Measurements from ENCODE around the gene ENTPD7.

The ENTPD7 gene

DNA sequence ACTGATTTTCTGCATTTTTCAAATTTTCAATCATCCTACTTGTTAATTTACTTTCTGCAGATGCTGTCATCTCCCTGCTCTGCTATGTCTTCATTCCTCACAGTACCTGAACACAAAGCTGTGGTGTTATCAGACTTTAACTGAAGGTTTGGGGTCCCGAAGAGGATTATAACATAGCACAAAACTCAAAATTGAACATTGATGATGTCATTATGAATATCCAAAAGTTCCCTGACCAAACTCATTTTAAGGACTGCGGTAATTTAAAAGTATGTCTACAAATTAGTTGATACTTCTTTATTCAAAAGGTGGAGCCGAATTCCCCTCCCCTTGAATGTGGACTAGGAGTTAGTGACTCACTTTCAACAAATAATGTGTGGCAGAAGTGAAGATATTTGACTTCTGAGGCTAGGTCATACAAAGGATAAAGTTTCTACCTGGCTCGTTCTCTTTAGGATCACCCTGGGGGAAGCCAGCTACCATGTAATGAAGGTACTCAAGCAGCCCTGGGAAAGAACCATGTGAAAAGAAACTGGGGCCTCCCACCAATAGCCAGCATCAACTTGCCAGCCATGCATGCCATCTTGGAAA, 6.4 kb upstream of the ENTPD7 start:
- no peak for DNase-seq

DNA sequence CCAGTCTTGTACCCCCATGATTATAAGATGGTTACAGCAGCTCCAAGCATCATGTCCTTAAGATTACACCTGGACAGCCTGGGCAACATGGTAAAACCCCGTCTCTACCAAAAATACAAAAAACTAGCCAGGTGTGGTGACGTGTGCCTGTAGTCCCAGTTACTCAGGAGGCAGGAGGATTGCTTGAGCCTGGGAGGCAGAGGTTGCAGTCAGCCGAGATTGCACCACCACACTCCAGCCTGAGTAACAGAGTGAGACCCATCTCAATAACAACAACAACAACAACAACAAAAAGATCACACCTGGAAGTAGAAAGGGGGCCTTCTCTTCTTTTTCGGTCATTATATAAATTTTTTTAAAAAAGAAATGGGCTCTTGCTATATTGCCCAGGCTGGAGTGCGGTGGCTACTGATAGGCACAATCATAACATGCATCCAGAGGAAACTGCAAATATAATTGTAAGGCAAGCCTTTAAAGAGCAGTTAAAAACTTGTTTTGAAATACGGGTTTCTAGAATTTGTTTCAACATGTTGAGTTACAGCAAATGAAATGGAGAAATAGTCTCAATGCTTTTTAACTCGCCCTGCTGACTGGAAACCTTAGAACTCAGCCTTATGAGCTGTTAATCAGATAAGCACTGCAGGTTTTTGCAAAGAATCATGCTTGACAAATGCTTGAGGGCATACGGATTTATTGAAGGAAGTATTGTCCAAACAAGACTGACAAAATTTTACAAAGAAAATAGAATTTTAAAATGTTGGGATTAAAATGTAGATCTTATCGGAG, 4.7 kb upstream of the ENTPD7 start:
- DNase-seq = no peak

DNA sequence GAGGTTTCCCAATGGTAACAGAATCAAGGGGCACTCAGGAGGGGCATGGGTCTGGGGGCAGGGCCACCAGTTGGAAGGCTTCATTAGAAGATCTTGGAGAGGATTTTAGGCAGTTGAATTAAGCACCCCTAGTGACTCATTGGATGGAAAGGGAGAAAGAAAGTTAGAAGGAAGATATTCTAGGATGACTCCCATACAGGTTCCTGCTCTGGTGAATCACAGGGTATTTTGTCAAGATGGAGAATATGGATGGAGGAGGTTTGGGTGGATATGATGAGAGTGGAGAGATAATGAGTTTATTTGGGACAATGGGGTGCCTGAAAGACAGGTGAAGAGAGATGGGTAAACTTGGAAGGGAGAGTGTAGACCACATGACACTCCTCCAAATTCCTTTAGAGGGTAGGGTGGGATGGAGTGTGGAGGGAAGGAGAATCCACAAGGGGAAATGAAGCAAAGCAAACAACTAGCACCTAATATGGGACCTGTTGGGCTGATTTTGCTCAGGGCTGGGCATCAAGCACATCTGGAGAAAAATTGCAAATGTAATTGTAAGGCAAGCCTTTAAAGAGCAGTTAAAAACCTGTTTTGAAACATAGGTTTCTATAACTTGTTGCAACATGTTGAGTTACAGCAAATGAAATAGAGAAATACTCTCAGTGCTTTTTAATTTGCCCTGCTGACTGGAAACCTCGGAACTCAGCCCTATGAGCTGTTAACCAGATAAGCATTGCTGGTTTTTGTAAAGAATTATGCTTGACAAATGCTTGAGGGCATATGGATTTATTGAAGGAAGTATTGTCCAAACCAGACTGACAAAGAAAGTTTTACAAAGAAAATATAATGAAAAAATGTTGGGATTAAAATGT, 2.9 kb upstream of the ENTPD7 start:
- DNase-seq = no peak

DNA sequence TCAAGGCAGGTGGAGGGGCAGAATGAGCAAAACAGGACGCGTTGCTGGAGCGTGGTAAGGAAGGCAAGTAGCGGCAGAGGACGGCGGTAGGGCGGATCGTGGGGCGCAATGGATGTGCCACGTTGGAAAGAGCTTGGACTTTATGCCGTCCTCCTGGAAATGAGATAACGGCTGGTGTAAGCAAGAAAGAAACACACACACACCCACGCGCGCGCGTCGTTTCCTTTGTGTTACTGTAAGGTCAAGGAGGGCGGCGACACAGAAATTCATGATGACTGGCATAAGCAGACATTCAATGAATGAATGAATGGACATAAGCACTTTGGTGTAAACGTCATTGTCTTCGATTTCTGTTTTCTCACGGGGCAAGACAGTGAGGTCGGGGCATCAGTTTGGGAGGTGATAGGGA, 683 bp upstream of the ENTPD7 start:
- peak; percentile 85 for DNase-seq

DNA sequence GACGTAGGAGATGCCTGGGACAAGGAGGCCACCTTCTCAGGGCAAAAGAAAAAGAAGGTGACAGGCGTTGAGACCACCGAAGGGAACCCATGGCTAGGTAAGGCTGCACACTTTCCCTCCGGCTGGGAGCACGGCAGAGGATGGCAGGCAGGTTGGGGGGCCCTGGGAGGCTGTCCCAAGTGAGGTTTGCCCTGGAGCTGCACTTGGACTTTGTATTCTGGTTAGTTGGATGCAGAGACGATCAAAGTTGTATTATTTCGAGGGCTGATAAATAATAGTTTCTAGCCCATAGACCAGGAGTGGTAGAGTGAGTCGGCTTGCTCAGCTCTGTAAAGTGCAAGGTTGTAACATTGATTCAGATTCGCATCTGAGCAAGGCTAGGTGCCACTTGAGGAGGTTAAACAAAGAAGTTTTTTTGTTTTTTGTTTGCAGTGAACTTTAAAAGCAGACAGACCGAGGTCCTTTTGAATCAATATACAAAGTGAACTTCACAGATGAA, 608 bp downstream of the ENTPD7 start:
- DNase-seq = peak; percentile 28

DNA sequence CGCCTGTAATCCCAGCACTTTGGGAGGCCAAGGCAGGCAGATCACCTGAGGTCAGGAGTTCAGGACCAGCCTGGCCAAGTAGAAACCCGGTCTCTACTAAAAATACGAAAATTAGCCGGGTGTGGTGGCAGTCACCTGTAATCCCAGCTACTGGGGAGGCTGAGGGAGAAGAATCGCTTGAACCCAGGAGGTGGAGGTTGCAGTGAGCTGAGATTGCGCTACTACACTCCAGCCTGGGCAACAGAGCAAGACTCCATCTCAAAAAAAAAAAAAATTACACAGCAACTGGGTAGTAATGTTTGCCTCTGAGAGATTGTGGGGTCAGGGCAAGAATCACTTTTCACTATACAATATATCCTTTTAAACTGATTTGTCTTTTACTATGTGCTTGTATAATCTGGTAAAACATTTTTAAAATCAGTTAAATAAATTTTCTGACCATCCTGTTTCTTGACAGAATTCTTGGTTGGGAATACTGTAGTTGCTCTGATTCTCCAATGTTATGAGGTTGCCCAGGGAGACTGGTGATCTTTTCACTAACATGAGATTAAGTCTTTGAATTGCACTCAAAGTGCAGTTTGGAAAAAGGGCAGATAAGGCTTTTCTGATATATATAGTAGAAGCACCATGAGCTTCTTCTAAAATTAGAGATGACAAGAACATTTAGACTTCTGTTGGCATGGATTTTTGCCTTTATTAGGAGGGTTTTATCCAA, 1.5 kb downstream of the ENTPD7 start:
- no peak for DNase-seq

DNA sequence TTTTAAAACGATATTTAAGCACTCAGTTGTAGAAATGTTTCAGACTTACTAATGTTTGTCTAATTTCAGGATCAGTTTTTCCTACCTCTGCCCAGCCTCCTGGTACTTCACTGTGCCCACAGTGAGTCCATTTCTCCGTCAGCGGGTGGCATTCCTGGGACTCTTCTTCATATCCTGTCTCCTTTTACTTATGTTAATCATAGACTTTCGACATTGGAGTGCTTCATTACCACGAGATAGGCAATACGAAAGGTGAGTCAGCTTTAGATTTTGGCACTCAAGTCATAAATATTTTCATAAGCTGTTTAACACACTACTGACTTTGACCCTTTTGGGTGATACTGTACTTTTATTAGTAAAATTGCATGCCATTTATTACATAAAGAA, 2.1 kb downstream of the ENTPD7 start:
- no peak for DNase-seq

DNA sequence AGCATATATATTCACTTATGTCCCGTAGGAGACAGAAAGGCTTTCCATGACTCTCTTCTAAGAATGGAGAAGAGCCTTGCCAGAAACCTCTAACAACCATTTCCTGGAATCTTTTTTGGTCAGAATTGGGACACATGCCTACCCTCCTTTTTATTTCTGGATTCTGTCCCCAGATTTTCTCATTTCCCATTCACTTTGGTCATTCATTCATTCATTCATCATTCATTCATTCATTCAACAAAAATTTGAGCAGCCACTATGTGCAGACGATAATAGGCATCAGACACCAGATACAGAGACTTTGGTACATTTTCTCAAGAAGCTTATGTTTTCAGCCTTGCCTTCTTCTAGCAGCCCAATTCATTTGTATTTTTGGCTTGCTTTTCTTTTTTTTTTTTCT, 6.0 kb downstream of the ENTPD7 start:
- DNase-seq = no peak

DNA sequence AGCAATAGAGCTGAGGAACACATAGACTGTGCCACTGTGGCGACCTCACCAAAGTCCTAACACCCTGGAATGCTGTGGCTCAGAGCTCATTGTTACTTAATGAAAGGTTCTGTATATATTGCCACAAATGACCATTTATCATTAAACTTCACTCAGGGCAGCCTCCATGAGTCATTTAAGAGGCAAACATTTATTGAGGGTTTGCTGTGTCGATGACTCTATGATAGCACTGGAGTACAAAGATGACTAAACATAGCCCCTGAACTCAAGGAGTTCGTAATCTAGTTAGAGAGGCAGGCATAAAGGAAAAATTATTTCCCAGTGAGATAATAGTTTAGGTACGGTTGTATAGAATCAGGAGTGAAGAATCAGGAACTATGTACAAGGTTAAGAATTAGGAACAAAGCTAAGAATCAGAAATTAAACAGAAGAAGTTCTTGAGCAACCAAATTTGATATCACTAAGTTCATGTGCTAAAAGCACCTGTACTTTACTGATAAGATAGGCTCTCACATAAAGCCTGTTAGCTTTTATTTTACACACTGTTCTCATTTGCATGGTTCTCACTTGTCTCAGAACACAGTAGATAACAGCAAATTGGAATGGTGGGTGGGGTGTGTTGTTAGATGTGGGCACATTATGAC, 7.9 kb downstream of the ENTPD7 start:
- DNase-seq = no peak

DNA sequence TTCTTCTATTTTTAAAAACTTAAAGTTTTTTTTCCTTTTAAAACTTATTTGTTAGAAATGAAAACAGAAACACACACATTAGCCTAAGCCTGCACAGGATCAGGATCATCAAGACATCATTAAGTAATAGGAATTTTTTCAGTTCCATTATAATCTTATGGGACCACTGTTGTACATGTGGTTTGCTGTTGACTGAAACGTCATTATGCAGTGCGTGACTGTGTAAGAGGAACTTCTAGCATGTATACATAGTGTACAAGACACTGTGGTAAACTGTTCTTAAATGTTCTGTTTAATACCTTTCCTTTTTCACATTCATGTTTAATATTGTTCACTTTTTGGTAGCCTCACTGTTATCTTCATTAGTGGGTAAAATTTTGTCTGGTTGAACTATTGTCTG, 12.1 kb downstream of the ENTPD7 start:
- DNase-seq = no peak

DNA sequence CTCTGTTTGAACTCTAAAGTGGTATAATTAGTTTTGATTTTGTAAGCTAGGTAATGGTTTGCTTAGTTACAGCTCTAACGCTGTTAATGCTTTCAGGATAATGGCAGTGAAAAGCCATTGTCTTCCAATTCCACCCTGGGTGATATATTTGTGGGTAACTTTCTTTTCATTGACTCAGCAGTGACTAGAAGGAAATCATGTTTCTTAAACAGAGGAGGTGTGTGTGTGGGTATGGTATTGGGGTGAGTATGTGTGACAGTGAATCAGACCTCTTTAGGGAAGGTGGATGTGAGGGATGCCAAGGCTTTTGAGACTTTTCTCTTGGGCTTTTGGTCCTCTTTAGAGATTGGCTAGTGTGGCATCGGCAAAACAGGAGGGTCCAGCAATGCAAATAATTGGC, 13.6 kb downstream of the ENTPD7 start:
- DNase-seq = no peak

DNA sequence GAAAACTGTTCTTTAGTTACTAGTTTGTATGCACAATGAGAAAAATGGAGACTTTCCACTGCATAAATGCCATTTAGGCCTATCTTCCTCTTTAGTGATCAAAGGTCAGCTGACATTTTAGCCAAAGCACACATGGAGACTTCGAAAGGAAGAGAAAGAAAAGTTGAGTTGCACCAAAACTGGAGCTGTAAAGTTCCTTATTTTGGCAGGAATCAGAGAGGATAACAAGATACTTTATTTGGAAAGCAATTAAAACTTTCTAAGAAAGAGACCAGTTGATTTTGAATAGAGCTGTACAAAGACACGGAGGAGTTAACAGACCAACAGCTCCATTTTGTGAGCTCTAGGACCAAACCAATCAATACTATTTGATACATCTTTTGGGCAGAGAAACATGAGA, 14.2 kb downstream of the ENTPD7 start:
- DNase-seq = no peak

DNA sequence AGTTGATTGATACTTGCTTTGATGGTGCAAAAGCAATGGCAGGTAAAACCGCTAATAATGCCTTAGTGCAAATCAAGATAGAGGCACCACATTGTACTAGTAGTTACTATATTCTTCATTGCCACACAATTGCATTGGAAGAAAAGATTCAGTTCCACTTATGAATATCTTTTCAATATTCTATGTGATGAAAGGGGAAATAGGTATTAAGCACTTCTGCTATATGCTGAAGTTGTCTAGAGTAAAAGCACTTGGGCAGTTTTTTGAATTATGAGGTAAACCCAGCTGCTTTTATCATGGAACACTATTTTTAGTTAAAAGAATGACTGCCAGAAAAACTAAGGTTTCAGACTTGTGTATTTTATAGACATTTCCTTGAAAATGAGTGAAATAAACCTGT, 15.5 kb downstream of the ENTPD7 start:
- no peak for DNase-seq

DNA sequence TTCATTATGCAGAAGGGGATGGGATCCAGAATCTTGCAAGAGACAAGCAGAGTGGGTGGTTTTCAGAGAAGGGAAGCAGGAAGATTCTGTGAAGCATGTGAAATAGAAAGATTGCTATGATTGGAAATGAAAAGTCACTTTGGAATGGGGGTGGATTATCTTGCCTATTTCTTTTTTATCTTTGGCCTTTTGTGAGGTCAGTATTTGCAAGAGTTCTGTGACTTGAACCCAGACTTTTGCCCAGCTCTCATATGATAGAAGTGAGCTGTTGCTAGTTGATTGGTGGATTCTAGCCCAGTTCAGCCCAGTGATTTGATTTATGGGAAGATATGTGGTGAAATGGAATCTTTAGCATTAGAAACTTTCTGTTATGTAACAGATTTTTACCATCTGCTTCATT, 17.1 kb downstream of the ENTPD7 start:
- no peak for DNase-seq

DNA sequence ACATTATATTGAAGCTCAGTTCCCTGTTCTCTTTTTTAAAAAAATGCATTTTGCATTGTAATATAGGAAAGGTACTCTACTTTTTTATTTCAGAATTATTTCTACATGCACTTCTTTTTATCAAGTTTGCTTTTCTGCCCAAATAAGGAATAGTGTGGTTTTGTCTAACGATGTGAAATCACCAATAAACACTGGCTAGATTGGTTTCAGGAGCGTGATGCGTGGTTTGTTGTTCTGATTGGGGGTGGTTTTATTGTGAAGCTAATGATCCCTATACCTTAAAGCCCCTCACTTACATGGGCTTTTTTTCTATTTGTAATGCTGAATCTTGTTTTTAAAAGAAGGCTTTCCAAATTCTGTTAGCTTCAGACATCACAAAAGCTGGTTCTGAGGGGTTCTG, 17.6 kb downstream of the ENTPD7 start:
- DNase-seq = no peak

DNA sequence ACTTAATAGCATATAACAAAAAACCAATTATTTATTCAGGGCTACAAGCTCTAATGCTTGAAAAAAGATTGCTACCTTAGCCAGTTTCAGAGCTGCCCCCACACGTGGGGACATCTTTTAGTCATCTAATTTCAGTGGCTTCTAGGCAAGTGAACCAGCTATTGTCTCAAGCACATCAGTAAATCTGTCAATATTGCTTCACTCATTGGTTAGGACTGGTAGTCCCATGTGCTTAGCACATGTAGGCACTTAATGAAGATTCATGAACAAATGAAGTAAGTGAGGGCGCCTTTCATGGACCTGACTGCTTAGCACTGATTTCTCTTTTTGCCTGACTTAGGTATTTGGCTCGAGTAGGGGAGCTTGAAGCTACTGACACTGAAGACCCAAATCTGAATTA, 19.6 kb downstream of the ENTPD7 start:
- DNase-seq = no peak

DNA sequence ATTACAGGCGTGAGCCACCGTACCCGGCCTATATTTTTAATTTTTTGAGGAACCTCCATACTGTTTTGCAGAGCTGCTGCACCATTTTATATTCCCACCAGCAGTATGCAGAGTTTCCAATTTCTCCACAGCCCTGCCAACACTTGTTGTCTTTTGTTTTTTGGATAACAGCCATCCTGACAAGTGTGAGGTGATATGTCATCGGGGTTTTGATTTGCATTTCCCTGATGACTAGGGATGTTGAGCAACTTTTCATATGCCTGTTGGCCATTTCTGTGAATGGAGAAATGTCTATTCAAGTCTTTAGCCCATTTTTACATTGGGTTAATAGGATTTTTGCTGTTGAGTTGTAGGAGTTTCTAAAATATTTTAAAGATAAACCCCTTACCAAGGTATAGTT, 22.2 kb downstream of the ENTPD7 start:
- DNase-seq = no peak

DNA sequence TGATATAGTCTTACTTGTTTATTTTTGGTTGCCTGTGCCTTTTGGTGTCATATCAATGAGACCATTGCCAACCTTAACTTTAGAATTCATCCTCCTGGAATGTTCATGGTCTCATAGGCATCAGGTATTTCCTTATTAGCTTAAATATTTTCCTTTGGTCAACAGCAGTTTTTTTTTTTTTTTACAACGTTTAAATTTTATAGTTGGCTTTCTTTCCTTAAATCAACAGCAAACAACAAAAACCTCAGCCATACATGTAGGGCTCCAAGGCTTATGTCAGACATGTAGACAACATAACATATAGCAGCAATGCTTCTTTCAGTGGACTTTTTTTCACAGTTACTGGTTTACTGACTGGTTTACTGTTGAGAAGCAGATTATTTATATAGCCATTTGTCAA, 22.7 kb downstream of the ENTPD7 start:
- no peak for DNase-seq

DNA sequence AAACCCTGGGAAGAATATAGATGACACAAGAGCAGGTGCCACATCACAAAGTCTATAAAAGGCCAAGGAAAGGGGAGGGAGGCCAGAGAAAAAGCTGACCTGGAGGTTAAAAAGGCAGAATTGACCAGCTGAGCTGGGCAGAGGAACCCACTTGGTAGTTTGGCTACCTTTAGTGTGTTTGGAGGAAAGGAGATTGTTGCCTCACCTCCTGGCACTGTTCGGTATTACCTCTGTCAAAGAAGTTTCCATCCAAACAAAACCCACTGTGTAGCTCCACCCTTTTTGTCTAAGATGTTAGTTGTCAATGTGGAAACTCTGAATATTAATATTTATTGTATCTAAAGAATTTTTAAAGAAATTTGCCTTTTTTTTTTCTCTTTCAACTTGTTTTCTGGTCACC, 23.4 kb downstream of the ENTPD7 start:
- no peak for DNase-seq

DNA sequence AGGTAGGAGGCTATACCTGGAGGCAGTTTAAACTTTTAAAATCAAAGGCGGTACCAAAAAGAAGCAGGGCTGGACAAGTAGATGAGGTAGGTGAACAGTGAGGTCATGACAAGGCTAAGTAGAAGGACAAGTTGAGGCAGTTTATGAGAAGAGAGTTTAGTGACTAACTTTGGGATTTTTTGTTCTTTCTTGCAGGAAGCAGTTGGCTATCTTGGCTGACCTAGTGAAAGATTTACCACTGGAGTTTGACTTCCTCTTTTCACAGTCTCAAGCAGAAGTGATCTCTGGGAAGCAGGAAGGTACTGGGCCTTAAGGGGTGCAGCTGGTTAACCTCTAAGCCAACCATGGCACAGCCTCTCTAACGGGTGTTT, 26.3 kb downstream of the ENTPD7 start:
- DNase-seq = no peak

DNA sequence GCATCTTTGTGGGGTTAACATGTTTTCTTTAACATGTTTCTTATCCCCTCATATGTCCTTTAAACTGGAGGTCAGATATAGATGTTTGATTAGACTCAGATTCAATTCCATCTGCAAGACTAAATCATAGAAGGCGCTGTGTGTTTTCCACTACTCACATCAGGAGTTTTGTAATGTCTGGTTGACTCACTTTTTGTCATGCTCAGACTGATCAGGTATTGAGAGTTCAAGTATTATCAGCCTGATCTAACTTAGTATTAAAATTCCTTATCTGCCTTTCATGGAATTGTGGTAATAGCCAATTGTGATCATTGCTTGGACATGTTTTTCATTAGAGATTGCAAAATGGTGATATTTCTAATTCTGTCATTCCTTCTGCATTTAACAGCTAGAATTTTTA, 30.2 kb downstream of the ENTPD7 start:
- DNase-seq = no peak

DNA sequence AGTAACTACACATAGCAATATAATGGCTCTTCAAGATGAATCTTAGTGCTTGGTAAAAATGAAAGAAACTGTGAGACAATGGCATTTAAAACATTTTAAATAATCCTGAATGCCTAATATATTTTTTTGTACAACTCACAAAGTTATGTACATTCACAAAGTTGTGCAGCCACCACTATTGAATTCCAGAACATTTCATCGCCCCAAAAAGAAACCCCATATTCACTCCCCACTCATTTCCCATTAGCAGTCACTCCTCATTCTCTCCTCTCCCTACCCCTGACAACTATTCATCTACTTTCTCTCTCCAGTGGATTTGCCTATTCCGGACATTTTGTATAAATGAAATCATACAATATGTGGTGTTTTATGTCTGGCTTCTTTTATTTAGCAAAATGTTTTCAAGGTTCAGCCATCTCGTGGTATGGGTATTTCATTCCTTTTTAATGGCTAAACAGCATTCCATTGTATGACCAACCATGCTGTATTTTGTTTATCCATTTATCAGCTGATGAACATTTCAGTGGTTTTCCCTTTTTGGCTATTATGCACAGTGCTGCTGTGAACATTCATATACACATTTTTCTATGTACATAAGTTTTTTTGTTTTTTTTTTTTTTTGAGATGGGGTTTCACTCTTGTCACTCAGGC, 34.7 kb downstream of the ENTPD7 start:
- no peak for DNase-seq

Measured in stimulated activated CD8-positive, alpha-beta memory T cell treated with anti-CD3 and anti-CD28 coated beads, Interleukin-4, amount 100 ng/mL, for 48 hours (primary cell).